IPS DF 19.7 (cell line): ENCODE measurements around the gene DYRK1A.

Experiments
- DNase-seq: peaks from one replicate; pipeline ENCODE4 v3.0.0-alpha.2; 2013; ENCODE audit warnings: low read depth, low spot score

DYRK1A gene

GRCh38 chr21:37416914-37417313, 50.3 kb downstream of the DYRK1A start:
- DNase-seq = no peak

GRCh38 chr21:37419228-37419906, 52.8 kb downstream of the DYRK1A start:
- no peak for DNase-seq

- no peak for DNase-seq
Observed at GRCh38 chr21:37421306-37421705, 54.7 kb downstream of the DYRK1A start.

- no peak for DNase-seq
Observed at GRCh38 chr21:37422382-37422781, 55.8 kb downstream of the DYRK1A start.

GRCh38 chr21:37423103-37423502, 56.5 kb downstream of the DYRK1A start:
- DNase-seq = no peak

- no peak for DNase-seq
Observed at GRCh38 chr21:37424396-37424795, 57.8 kb downstream of the DYRK1A start.

GRCh38 chr21:37425001-37425400, 58.4 kb downstream of the DYRK1A start:
- no peak for DNase-seq

GRCh38 chr21:37425684-37426083, 59.1 kb downstream of the DYRK1A start:
- no peak for DNase-seq

- DNase-seq = no peak
Observed at GRCh38 chr21:37427221-37427620, 60.6 kb downstream of the DYRK1A start.

GRCh38 chr21:37429356-37429755, 62.8 kb downstream of the DYRK1A start:
- DNase-seq = no peak

GRCh38 chr21:37430184-37430821, 63.7 kb downstream of the DYRK1A start:
- DNase-seq = no peak

- no peak for DNase-seq
Observed at GRCh38 chr21:37431243-37431642, 64.7 kb downstream of the DYRK1A start.

- no peak for DNase-seq
Observed at GRCh38 chr21:37432710-37433455, 66.3 kb downstream of the DYRK1A start.

GRCh38 chr21:37433456-37433840, 66.9 kb downstream of the DYRK1A start:
- no peak for DNase-seq

- DNase-seq = peak; percentile 88
Observed at GRCh38 chr21:37435120-37435519, 68.5 kb downstream of the DYRK1A start.

GRCh38 chr21:37435711-37436110, 69.1 kb downstream of the DYRK1A start:
- no peak for DNase-seq

- DNase-seq = no peak
Observed at GRCh38 chr21:37436174-37436573, 69.6 kb downstream of the DYRK1A start.

GRCh38 chr21:37437376-37438080, 71.0 kb downstream of the DYRK1A start:
- DNase-seq = no peak

GRCh38 chr21:37443683-37444082, 77.1 kb downstream of the DYRK1A start:
- no peak for DNase-seq

GRCh38 chr21:37445228-37445627, 78.7 kb downstream of the DYRK1A start:
- no peak for DNase-seq

GRCh38 chr21:37446552-37446951, 80.0 kb downstream of the DYRK1A start:
- no peak for DNase-seq

- DNase-seq = no peak
Observed at GRCh38 chr21:37447288-37447936, 80.8 kb downstream of the DYRK1A start.
